HepG2 (cell line): Measurements from ENCODE around the gene SLC39A1. TPM values are rescaled to one million over a fixed set of nuclear protein-coding genes. Genes with fewer than 3 reads are reported as not detected.

Experiments
- CBX1 ChIP-seq: IDR thresholded peaks from one replicate; pipeline ENCODE4 v1.6.1; 2016; ENCODE audit warnings: antibody characterized with exemption, low read depth
- CREB1 ChIP-seq, 2 experiments: fragments of 450-650 bp in 1 of 2; IDR thresholded peaks; 2 replicates each; pipeline ENCODE4 v1.6.1; 2016 to 2017; ENCODE audit warnings: control low read depth in 1 of 2, mild to moderate bottlenecking in 1 of 2, missing compliant biosample characterization in 1 of 2, missing genetic modification characterization in 1 of 2
- DMAP1 ChIP-seq: IDR thresholded peaks from 2 replicates; pipeline ENCODE4 v1.6.1; 2016
- ELF3 ChIP-seq: IDR thresholded peaks from 2 replicates; pipeline ENCODE4 v1.6.1; 2016; ENCODE audit warnings: missing genetic modification reagents, missing compliant biosample characterization
- FOXK1 ChIP-seq: sonication (generic); formaldehyde crosslinking; IDR thresholded peaks from 2 replicates; pipeline ENCODE4 v1.4.0; 2020; ENCODE audit warnings: low read depth, missing genetic modification reagents, borderline replicate concordance
- HDAC1 ChIP-seq: sonication (generic); formaldehyde crosslinking; IDR thresholded peaks from 2 replicates; pipeline ENCODE4 v1.5.1; 2020; ENCODE audit warnings: mild to moderate bottlenecking, missing genetic modification reagents
- HDAC2 ChIP-seq: sonication (generic); formaldehyde crosslinking; IDR thresholded peaks from 2 replicates; pipeline ENCODE4 v1.4.0; 2020; ENCODE audit warnings: missing genetic modification reagents
- LCORL ChIP-seq, 2 experiments: fragments of 450-650 bp in 1 of 2; sonication (generic) in 1 of 2; formaldehyde crosslinking in 1 of 2; IDR thresholded peaks; 2 replicates each; pipeline versions ENCODE4 v1.5.0 to v1.6.1; 2017 to 2020; ENCODE audit warnings: antibody characterized with exemption in 1 of 2, missing genetic modification reagents in 1 of 2
- MTA1 ChIP-seq: sonication (generic); formaldehyde crosslinking; IDR thresholded peaks from 2 replicates; pipeline ENCODE4 v1.4.0; 2020; ENCODE audit warnings: missing genetic modification reagents, mild to moderate bottlenecking, borderline replicate concordance
- NBN ChIP-seq: fragments of 450-650 bp; conservative IDR thresholded peaks from 2 replicates; pipeline ENCODE4 v1.6.1; 2017
- NFYC ChIP-seq: IDR thresholded peaks from 2 replicates; pipeline ENCODE4 v1.6.1; 2016; ENCODE audit warnings: missing genetic modification reagents, missing compliant biosample characterization
- NONO ChIP-seq, 2 experiments: fragments of 450-650 bp in 1 of 2; sonication (generic) in 1 of 2; formaldehyde crosslinking in 1 of 2; IDR thresholded peaks in 1 of 2; conservative IDR thresholded peaks in 1 of 2; 2 replicates each; pipeline versions ENCODE4 v1.6.1 to v1.8.0; 2017 to 2022; ENCODE audit warnings: mild to moderate bottlenecking in 1 of 2, missing genetic modification reagents in 1 of 2, moderate library complexity in 1 of 2
- NR3C1 ChIP-seq: sonication (generic); formaldehyde crosslinking; IDR thresholded peaks from 2 replicates; pipeline ENCODE4 v1.4.0; 2020; ENCODE audit warnings: missing genetic modification reagents
- PAX8 ChIP-seq: sonication (generic); formaldehyde crosslinking; IDR thresholded peaks from 2 replicates; pipeline ENCODE4 v1.8.0; 2022; ENCODE audit warnings: mild to moderate bottlenecking, missing genetic modification reagents, borderline replicate concordance
- SRF ChIP-seq: IDR thresholded peaks from 2 replicates; pipeline ENCODE4 v1.6.1; 2011; ENCODE audit warnings: mild to moderate bottlenecking, low read depth, low read length, moderate library complexity
- TMF1 ChIP-seq: sonication (generic); formaldehyde crosslinking; IDR thresholded peaks from 2 replicates; pipeline ENCODE4 v1.8.1; 2022; ENCODE audit warnings: low read depth, missing genetic modification reagents
- ZFP90 ChIP-seq: sonication (generic); formaldehyde crosslinking; IDR thresholded peaks from 2 replicates; pipeline ENCODE4 v1.8.0; 2022; ENCODE audit warnings: missing genetic modification reagents, mild to moderate bottlenecking, inconsistent platforms, borderline replicate concordance
- ZNF296 ChIP-seq: sonication (generic); formaldehyde crosslinking; conservative IDR thresholded peaks from 2 replicates; pipeline ENCODE4 v1.5.0; 2020; ENCODE audit warnings: mild to moderate bottlenecking, missing genetic modification reagents
- ZNF605 ChIP-seq: sonication (generic); formaldehyde crosslinking; IDR thresholded peaks from 2 replicates; pipeline ENCODE4 v1.8.0; 2022; ENCODE audit warnings: mild to moderate bottlenecking, missing genetic modification reagents
- ZNF75D ChIP-seq: sonication (generic); formaldehyde crosslinking; IDR thresholded peaks from 2 replicates; pipeline ENCODE4 v1.8.1; 2023; ENCODE audit warnings: missing genetic modification reagents, mild to moderate bottlenecking, borderline replicate concordance
- ZNF83 ChIP-seq: sonication (generic); formaldehyde crosslinking; IDR thresholded peaks from 2 replicates; pipeline ENCODE4 v1.4.0; 2020; ENCODE audit warnings: missing genetic modification reagents, mild to moderate bottlenecking, borderline replicate concordance
- polyA plus RNA-seq, 8 experiments: library from polyadenylated mRNA; depleted of rRNA in 3 of 8; stranded (reverse) in 7 of 8; unstranded in 1 of 8; fragments of >200 nt; fragmentation: Illumina TruSeq in 4 of 8; extraction: Trizol in 4 of 8; gene quantifications; 2 replicates each; pipeline versions ENCODE4 v1.2.1 to v1.2.3, GENCODE V29; 2011 to 2016; ENCODE audit warnings: low read depth in 4 of 8, missing spikeins in 1 of 8, mixed read lengths in 1 of 8; ENCODE audit not compliant: insufficient read depth in 1 of 8
- total RNA-seq, 5 experiments: library from RNA; depleted of rRNA; stranded (reverse); fragments of >200 nt; fragmentation: Illumina TruSeq; extraction: Trizol; gene quantifications; 2 replicates each; pipeline ENCODE4 v1.2.3, GENCODE V29; 2016; ENCODE audit warnings: low read depth in 1 of 5
- TF ChIP-seq, protein P1 (sequence below): sonication (generic); formaldehyde crosslinking; IDR thresholded peaks from 2 replicates; pipeline ENCODE4 v1.8.1; 2023; ENCODE audit warnings: mild to moderate bottlenecking, moderate library complexity, missing genetic modification reagents
- TF ChIP-seq, protein P2 (sequence below): sonication (generic); formaldehyde crosslinking; IDR thresholded peaks from 2 replicates; pipeline ENCODE4 v1.4.0; 2020; ENCODE audit warnings: mild to moderate bottlenecking, missing genetic modification reagents
- TF ChIP-seq, protein P3 (sequence below): sonication (generic); IDR thresholded peaks from 2 replicates; pipeline ENCODE4 v1.6.1; 2016; ENCODE audit warnings: low read depth, borderline replicate concordance
- TF ChIP-seq, protein P4 (sequence below): sonication (generic); formaldehyde crosslinking; IDR thresholded peaks from 2 replicates; pipeline ENCODE4 v1.4.0; 2020; ENCODE audit warnings: mild to moderate bottlenecking, low read depth, missing genetic modification reagents

SLC39A1 gene
- total and polyA plus RNA-seq, 2 of the 13 experiments (the other 11 are each of a cell fraction or from before 2014, with no cell fraction given), result 71.2 to 78.4 TPM

DNA sequence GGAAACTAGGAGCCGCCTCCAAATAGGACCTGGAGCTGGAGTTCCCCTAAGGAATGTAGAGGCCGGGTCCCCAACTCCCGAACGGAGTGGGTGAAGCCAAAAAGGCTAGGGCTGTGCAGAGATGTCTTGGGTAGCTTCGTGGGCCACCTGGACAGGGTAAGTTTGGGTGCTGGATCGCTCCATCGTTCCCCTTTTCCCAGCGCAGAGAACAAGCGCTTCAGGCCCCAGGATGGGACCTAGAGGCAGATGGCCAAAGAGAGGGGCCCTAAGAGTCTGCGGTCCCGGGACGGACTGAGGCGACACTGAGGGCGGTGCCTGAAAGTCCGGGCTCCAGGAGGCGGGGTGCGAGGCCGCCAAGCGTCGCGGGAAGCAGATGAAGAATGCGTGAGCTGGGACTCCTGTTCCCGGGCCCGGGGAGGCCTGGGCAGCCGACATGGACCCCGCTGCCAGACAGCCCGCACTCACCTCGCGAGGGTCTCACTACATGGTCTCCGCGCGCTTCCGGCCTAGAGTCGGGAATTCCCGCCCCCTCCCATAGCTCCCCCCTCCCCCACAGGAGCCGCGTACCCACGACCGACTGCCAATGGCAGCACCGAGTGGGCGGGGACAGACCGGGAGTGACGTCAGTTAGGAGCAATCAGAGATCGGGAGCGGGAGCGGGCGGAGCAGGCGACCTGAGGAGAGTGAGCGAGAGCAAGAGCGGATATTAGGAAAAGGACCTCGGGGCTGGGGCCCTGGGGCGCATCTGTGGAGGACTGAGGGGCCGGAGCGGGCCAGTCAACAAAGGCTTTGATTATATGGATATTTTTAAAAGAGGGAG lies at the start of gene SLC39A1 (continued):
- TF ChIP-seq, protein P1, sequence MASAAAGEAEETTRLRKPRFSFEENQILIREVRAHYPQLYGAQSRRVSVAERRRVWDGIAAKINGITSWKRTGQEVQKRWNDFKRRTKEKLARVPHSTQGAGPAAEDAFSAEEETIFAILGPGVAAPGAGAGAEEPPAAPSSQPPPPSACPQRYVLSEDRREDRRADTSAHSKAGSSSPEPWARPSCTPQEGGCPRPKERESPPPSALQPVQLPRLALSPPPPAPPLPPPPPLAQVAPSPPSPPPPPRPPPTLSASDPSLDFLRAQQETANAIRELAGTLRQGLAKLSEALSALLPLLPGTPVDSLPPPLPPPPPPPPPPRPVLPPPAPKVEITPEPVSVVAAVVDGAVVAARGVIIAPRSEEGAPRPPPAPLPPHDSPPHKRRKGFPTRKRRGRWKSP (CRISPR knock-in tag), result no peak; the same call in 1 of the 2 replicates
- no peak for TF ChIP-seq PAX8 (CRISPR knock-in tag)
- TF ChIP-seq NBN, result no peak
- TF ChIP-seq MTA1, result no peak
- TF ChIP-seq, protein P2, sequence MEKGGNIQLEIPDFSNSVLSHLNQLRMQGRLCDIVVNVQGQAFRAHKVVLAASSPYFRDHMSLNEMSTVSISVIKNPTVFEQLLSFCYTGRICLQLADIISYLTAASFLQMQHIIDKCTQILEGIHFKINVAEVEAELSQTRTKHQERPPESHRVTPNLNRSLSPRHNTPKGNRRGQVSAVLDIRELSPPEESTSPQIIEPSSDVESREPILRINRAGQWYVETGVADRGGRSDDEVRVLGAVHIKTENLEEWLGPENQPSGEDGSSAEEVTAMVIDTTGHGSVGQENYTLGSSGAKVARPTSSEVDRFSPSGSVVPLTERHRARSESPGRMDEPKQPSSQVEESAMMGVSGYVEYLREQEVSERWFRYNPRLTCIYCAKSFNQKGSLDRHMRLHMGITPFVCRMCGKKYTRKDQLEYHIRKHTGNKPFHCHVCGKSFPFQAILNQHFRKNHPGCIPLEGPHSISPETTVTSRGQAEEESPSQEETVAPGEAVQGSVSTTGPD, result no peak
- TF ChIP-seq ZNF605, result 0 out of 2 replicates have a peak, but pooled peaks have one; percentile 8
- TF ChIP-seq DMAP1, result peak; percentile 43
- no peak for TF ChIP-seq LCORL (IDR thresholded peaks at IDR 0.05)
- 0 out of 2 replicates have a peak, but pooled peaks have one; percentile 36 for TF ChIP-seq LCORL (CRISPR knock-in tag; IDR thresholded peaks at IDR 0.05)
- TF ChIP-seq FOXK1 (CRISPR knock-in tag), result peak; percentile 64; the same call in 1 of the 2 replicates
- no peak for TF ChIP-seq ZNF75D (CRISPR knock-in tag)
- TF ChIP-seq HDAC1 (CRISPR knock-in tag), result peak; percentile 49; the same call in 1 of the 2 replicates
- TF ChIP-seq NR3C1, result no peak
- no peak for TF ChIP-seq CBX1
- peak; percentile 24; the same call in 1 of the 2 replicates for TF ChIP-seq ZFP90 (CRISPR knock-in tag)
- peak; percentile 14; the same call in 1 of the 2 replicates for TF ChIP-seq HDAC2 (CRISPR knock-in tag)
- TF ChIP-seq, protein P3, sequence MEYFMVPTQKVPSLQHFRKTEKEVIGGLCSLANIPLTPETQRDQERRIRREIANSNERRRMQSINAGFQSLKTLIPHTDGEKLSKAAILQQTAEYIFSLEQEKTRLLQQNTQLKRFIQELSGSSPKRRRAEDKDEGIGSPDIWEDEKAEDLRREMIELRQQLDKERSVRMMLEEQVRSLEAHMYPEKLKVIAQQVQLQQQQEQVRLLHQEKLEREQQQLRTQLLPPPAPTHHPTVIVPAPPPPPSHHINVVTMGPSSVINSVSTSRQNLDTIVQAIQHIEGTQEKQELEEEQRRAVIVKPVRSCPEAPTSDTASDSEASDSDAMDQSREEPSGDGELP, result no peak
- no peak for TF ChIP-seq TMF1 (CRISPR knock-in tag)
- peak; percentile 45; the same call in 1 of the 2 replicates for TF ChIP-seq ELF3 (CRISPR knock-in tag)
- TF ChIP-seq NONO (IDR thresholded peaks at IDR 0.05), result no peak
- TF ChIP-seq NONO (CRISPR knock-in tag; conservative IDR thresholded peaks at IDR 0.05), result peak; percentile 55
- TF ChIP-seq SRF, result no peak
- no peak for TF ChIP-seq ZNF83 (CRISPR knock-in tag)
- TF ChIP-seq, protein P4, sequence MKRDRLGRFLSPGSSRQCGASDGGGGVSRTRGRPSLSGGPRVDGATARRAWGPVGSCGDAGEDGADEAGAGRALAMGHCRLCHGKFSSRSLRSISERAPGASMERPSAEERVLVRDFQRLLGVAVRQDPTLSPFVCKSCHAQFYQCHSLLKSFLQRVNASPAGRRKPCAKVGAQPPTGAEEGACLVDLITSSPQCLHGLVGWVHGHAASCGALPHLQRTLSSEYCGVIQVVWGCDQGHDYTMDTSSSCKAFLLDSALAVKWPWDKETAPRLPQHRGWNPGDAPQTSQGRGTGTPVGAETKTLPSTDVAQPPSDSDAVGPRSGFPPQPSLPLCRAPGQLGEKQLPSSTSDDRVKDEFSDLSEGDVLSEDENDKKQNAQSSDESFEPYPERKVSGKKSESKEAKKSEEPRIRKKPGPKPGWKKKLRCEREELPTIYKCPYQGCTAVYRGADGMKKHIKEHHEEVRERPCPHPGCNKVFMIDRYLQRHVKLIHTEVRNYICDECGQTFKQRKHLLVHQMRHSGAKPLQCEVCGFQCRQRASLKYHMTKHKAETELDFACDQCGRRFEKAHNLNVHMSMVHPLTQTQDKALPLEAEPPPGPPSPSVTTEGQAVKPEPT (CRISPR knock-in tag), result no peak
- peak; percentile 95 for TF ChIP-seq CREB1 (IDR thresholded peaks at IDR 0.05)
- TF ChIP-seq CREB1 (CRISPR knock-in tag; IDR thresholded peaks at IDR 0.05), result peak; percentile 90
- TF ChIP-seq ZNF296, result no peak
- TF ChIP-seq NFYC (CRISPR knock-in tag), result peak; percentile 93
